HG03558 (cell line): ENCODE measurements around the gene AMBRA1.

Source experiments
- ATAC-seq: cut with Tn5 transposase; IDR thresholded peaks from one replicate; pipeline ENCODE4 v1.9.1; 2021; ENCODE audit warnings: moderate number of reproducible peaks; ENCODE audit not compliant: unreplicated experiment; ENCODE audit errors: extremely low read depth

Gene AMBRA1

DNA sequence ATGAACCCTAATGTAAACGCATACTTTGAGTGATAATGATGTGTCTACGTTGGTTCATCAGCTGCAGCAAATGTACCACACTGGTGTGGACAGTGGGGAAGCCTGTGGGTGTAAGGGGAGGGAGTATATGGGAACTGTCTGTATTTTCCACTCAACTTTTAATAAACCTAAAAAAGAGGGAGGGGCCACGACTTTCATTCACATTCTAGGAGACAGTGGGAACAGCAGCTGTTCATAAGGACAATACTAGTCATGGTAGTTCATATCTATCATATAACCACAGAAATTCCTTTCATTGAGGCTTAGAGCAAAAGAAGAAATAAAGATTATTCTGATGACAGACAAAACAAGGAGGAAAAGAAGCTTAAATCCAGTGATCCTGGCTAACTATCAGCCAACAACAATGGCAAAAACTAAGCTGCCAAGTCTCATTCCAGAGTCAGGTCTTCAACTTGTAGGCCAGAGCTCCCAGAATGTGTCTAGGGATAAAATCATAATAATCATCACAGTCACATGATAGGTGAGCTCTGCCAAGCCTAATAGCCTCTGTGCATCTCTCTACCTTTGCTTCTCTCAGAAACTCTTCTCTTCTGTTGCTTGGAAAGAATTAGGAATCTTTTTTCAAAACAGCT, 142.9 kb downstream of the AMBRA1 start:
- ATAC-seq: no peak

DNA sequence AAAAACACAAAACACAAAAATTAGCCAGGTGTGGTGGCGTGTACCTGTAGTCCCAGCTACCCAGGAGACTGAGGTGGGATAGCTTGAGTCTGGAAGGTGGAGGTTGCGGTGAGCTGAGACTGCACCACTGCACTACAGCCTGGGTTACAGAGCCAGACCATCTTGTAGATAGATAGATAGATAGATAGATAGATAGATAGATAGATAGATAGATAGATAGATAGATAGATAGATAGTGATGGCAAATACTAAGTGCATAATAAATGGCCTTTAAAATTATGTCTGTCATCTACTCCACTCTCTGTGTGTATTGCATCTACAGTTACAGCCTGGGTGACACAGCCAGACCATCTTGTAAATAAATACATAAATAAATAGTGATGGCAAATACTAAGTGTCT, 146.3 kb downstream of the AMBRA1 start:
- ATAC-seq: no peak

DNA sequence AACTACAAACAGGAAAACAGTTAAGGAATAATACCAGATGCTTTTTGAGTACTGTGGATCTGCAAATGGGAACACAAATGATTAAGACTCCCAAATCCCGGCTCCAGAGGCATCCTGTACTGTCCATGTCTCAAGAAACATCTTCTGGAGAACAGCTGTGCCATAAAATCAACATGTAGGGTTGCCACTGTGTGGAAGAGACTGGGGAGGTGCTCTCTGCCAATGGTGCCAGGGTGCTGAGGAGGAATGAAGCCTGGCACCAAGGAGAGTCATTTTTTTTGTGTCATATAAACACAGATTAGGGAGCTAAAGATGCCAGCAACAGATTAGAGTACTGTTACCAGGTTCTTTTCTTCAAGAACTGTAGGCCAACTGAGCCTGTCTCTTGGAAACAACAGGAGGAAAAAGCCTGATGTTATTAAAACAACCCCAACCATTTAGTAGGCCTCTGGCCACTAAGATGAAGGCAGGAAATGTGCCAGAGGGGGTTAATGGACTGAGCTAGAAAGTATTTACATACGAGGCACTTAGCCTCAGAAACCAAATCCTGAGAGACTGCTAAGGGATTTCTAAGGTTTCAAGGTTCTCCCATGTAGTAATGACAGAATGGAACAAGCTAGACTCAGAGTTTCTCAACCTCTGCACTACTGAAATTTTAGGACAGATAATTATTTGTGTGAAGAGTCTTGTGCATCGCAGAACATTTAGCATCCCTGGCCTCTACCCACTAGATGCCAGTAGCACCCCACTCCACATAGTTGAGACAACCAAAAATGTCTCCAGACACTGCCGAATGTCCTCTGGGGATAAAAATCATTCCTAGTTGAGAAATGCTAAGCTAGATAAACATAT, 147.7 kb downstream of the AMBRA1 start:
- no peak for ATAC-seq

DNA sequence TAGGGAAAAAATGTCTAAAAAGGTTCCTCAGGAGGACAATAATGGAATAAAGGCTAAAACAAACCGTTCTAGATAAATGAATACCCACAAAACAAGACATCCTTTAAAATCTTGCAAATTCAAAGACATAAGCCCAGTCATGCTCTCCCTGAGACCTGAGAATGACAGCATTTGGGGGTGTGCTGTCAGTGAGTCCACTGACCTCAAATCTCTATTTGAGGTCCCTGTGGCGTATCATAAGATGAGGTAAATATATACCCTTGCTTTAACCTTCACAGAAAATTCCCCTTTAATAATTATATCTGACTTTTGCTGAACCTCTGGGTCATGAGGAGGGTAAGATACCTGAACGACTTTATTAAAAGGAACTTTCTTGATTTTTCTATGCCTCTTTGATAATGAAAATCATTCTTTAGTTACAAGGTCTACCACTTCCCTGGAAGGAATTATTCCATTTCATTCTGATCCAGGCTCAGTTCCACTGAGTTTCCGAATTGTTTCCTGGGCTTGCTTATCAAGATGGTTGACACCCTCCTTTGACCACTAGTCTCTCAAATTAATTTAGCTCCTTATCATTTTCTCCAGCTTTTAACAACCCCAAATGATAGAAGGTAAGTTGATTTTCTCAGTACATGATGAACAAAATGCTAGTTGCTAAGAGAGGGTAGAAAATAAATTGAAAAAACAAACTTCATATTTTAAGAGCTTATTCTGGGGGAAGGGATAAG, 148.5 kb downstream of the AMBRA1 start:
- ATAC-seq: no peak

DNA sequence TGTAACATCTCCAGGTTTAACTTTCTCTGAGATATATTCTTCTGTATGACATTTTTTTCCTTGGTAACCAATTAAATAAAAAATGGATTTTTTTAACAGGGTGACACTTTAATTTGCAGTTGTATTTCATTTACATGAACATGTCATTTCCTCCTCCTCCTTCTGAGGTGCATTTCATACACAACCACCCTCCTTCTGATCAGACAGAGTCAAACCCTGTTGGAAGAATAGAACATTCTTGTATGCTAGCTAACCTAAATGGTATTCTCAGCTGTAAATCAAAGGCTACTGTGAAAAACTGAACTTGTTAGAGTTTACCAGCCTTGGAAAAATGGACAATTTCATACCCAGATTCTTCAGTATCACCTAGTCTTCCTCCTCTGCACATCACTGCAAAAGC, 149.5 kb downstream of the AMBRA1 start:
- no peak for ATAC-seq

DNA sequence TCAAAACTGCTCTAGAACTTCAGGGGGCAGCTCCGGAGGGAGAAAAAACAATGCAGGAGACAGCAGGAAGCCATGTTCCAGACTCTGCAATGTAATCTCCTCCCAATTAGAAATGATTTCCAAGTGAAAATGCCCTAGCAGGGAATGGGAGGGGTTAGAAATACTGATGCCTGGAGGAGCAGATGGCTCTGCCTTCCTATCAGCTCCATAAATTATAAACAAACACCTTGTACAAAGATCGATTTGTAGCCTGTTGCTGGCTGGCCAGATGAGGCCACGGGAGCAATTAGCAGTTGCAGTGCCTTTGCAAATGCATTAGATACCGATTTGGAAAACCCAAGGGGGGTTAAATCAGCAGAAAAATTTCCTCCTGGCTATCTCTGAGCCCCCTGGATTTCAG, 155.6 kb downstream of the AMBRA1 start:
- no peak for ATAC-seq

DNA sequence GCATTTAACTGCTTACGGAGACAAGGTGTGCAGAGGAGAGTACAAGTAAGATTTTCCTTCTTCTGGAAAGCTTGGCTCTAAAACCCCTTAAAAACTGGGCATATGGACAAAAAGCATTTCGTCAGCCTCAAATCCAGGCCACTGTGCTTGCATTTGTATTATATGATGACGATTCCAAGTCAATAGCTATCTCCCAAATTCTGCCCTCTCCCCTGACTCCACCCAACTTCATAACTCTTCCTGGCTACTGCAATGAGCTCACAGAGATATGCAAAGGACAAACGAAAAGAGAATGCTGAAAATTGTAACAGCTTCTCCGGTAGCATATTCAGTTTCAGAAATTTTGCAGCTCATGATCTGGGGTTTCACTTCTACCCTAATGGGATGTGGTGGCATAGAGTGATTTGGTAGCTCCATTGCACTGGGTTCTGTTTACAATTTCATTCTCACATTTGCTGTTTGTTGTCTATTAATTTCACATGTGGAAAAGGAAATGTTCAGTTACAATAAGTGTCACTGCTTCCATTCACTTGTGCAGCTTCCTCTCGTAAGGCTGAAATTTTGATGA, 156.6 kb downstream of the AMBRA1 start:
- no peak for ATAC-seq

DNA sequence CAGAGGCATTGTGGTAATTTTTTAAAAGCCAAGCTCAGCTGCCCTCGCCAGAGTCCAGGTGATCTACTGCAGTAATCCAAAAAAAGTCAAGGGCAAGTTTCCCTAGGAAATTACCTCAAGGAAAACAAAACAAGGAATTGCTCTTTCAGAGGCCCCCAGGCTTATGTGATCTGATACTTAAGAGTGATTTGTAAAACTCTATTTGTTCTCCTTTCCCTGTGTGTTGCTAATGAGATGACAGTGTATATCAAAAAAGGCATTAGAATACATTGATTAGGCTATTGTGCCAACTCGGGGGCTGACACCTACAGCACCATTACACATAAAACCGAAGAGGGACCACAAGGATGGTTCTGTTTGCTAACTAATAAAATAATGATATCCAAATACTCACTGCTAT, 157.7 kb downstream of the AMBRA1 start:
- no peak for ATAC-seq

DNA sequence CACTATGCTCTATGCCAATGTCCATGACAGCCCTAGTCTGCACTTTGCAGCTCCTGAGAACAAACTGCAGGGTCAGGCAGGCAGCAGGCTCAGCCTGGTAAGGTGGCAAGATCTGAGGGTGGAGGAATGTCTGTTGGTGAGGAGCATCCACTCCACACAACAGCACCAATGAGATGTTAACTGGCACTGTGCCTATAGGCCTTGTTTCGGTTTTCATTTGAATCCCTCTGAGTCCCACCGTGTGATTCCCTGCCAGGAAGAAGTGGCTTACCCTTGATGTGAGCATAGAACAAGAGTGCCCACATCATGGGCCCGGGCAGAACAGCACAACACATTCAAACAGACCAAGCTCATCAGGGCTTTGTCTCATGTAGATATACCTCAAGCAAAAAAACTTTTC, 158.1 kb downstream of the AMBRA1 start:
- ATAC-seq: no peak

DNA sequence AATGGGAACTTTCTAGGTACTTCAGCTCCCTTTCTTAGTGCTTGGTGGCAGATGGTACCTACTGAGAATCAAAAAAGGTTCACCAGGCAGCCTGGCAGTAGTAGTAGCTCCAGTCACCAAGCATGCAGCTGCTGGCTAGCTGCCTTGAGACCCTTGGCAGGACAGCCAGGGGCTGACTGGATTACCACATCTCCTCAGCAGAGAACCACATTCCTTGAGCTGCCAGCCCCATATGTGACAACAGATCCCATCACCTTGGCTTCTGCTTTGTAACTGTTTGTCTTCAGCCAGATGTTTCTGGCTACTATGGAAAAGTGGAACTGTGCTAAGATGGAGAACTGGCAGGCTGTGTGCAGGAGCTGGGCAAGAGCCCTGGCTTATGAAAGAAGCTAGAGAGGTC, 162.6 kb downstream of the AMBRA1 start:
- ATAC-seq: no peak

DNA sequence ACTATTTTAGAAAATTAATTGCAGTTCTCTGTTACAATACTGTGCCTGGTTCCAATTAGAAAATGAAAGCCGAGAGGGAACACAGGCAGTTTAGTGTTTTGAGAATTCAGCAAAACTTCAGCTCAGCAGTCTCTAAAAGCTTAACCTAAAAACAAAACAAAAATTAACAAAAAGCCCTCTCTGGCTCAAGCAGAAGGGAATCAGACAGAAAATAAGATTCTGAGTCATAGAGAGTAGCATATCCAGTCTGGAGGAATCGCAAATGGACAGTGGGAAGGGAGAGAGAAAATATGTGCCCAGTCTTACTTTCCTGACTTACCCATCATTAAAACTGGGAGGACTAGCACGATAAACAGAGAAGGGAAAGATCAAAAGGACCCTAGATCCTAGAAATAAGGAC, 164.1 kb downstream of the AMBRA1 start:
- ATAC-seq: no peak

DNA sequence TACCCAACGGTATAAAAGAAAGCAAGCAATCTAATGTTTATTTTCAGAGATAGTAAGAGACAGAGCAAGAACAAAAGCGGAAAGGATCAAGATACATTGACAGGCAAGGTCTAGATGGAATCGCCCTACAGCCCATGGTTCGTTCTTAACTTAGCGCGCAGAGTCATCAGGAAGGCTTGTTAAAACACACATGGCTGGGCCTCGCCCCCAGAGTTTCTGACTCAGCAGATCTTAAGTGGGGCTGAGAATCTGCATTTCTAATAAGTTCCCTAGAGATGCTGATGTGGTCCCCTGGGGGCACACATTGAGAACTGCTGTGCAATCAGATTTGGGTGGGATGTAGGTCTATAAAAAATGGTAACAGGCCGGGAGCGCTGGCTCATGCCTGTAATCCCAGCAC, 166.5 kb downstream of the AMBRA1 start:
- no peak for ATAC-seq

DNA sequence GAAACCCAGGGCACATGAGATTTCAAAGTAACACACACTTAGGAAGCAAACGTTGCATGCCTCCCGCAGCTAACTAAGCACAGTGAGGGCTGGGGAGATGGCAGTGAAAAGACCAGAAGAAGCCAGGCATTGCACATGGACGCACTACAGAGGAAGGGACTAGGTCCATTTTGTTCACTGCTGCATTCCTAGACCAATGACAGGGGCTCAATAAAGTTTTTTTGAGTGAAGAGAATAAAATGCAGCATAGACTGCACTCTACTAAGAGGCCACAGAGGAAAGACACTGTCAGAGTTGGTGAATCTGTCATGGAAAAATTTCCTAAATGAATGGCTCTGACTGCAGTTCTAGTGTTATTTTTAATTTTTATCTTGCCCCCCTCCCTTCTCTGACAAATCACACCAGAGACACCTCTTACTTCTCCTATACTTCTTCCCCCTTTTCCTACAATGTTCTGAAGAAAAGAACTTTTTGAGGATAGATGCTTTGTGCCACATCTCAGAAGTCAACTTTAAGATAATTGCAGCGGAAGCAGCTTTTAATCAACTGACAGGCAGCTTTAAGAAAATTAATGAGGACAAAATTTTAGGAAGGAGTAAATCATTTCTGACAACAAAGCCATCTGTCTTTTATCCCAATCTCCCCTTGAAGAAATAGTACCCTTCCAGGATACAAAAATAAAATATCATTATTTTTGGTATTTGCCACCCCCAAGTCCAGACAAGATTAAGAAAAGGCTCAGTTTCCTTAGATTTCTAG, 167.4 kb downstream of the AMBRA1 start:
- no peak for ATAC-seq

DNA sequence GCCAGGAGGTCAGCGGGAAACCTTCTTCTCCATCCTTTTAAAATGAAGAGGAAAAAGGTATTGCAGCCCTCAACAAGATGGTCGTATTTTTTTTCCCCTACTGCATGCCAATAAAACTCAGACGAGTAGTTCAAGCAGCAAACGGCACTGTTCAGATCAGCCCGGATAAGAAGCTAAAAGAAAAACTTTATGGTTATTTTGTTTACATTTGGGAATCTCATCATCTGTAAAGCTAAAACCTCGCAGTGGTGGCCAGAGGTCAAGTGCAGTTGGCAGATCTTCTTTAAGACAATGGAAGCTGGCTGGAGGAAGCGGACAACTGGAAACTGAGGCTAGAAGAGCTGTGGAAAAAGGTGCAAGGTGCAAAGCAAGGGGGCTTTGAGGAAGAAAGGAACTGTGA, 171.2 kb downstream of the AMBRA1 start:
- no peak for ATAC-seq

DNA sequence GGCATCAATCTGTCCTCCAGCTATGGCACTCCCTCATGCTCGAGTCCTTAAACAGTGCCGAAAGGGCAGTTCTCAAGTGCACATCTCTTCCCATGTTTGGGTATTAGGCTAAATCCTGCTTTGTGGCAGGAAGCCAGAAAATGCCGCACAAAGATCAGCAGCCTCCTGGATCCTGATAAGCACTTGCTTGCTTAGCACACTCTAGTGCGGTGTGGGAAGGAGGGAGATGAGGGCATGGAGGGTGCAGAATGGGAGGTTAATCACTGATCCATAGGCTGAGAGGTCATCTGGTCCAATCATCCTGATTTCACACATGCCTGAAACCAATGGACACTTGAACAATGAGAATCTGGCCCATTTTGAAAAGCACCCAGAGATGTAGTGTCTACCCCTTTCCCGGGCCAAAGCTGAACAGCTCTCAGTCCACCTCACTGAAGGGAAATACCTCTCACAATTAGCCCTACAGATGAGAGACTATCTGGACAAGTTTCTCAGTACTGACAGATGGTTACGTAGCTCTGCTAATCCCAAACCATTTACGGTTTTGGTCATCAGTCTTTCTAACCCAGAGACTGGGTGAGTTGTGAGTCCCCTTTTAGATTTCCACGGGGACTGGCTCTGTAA, 172.5 kb downstream of the AMBRA1 start:
- no peak for ATAC-seq

DNA sequence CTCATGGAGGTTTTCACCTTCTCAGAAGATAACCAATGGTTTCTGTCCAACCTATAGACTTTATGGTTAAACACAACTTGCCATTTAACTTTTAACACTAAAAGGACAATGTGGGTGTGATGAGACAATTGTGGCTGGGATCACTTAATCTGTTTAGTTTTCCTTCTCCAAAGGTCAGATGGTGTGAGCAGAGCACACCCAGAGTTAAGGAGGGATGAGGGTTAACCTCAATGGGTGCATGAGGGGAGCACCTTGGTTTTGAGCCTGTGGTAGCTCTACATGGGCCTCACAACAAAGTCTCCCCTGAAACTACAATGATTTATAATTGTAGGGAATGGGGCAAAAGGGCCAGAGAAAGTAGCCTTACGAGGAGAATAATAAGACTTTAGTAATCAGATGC, 173.3 kb downstream of the AMBRA1 start:
- ATAC-seq: no peak

DNA sequence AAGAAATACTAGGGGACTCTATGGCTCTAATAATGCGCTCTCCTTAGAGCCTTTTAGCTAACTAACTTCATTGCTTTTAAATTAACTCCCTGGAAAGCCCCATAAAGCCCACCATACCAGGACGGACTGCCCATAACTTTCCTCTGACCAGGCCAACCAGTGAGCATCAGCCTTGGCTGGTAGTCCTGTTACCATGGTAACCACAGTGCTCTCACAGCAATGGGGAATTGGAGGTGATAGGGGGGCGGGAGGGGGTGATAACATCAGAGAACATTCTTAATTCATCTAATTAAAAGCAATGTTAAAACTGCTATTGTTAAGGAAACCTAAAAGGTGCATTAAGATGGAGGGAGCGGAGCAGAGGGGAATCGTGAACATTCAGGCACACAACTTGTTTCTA, 175.1 kb downstream of the AMBRA1 start:
- ATAC-seq: no peak

DNA sequence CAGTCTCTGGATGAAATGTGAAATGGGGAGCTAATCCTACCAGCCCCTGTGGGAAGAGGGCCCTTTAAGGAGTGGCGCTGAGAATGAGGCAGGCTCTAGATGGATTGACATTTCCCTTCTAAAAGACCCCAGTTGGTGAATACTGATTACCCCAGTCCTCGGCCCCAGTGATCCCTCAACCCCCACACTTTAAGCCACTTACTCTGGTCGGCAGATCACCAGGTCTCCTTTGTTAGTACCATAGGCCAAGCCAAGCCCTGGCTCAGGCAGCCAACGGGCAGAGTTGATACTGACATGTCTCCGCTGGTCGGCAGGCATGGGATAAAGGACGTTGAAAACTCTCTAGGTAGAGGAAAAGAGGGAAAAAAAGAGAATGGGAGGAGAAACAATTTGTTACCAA, 176.1 kb downstream of the AMBRA1 start:
- ATAC-seq: no peak

DNA sequence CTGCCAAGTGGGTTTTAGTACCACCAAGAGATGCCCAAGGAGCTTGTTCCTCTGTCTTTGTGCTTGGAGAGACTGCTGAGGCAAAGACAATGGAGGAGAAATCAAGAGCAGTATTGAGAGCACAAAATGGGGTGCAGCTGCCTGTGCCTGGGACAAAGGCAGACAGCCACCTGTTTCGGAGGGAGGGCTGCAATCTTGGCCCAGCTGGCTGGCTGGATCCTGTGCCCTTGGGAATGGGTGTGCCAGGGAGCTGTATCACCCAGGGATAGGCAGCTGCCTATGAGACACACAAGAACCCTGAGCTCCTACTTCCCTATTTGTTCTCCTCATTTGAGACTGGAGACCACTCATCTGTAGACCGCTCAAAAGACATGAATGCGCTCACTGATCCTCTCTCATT, 178.9 kb downstream of the AMBRA1 start:
- no peak for ATAC-seq

DNA sequence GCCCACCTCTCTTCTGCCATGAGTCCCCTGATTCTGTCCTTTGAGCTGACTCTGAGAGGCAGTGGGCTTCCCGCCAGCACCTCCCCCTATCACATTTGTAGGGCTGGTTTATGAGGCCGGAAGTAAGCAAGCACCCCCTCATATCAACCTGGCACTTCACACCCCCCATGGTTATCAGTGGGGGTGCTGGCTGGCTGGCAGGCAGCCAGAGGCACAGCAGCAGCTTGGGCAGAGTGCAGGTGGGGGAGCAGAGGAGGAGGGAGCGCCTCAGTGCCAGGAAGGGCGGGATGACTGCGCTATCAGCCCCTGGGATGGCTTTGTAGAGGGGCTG, 179.4 kb downstream of the AMBRA1 start:
- ATAC-seq: no peak
